GM12801 (cell line): ENCODE results near the gene ABLIM2.

Experiments used
- CTCF ChIP-seq: IDR thresholded peaks from one replicate; pipeline ENCODE4 v1.5.1; 2011; ENCODE audit warnings: control low read depth; ENCODE audit not compliant: insufficient read length; ENCODE audit errors: extremely low read depth

ABLIM2 gene

GRCh38 chr4:8202108-8203051, 43.8 kb upstream of the ABLIM2 start:
- TF ChIP-seq CTCF, result no peak

DNA sequence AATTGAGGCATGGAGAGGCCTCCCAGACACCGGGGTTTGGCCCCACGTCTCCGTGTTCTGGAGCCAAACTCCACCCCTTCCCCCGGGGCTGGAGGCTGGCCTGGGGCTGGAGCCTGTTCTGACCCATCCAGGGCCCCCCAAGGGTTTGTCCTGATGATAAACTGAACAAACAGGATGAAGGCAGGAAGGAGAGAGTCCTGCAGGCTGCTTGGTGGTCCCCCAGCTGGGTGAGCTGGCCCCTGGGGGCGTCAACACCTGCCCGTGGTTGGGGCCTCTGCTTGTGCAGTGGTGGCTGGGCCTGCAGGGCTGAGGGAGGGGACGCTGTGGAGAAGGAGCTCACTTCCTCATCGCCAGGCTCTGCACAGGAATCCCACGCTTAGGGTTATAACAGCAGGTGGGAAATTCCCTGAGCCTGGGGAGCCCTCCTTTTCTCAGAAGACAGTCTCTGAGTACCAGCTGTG, 42.7 kb upstream of the ABLIM2 start:
- TF ChIP-seq CTCF, result no peak

GRCh38 chr4:8200302-8200975, 41.8 kb upstream of the ABLIM2 start:
- TF ChIP-seq CTCF, result no peak

DNA sequence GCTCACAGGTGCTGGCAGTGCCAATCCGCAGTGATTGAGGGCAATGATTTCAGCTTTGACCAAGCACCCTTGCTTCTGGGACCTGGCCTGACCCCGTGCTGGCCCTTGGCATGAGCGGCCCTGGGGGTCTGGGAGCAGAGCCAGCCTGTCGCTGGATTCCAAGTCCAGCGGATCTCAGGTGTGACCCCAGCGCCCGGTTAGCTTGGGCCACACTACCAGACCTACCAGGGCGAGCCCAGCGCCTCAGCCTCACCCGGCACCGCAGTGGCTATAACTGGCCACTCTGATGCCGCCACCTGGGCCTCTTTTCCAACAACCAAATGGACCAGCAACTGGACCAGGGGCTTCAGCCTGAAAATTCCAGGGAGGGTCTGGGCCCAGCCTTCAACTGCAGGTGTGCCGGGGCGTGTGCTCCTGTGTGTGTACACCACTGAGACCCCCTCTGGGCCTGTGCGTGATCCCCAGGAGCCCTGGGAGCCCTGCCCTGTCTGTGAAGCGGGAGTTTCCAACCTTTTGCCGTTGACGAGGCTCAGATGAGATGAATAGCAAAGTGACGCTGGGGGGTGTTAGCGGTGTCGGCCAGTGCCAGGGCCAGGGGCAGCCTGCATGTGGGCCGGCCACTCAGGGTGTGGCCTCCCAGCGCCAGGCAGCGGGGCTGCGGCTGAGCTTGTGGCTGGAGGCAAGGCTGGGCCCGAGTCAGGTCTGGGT, 41.1 kb upstream of the ABLIM2 start:
- no peak for TF ChIP-seq CTCF

DNA sequence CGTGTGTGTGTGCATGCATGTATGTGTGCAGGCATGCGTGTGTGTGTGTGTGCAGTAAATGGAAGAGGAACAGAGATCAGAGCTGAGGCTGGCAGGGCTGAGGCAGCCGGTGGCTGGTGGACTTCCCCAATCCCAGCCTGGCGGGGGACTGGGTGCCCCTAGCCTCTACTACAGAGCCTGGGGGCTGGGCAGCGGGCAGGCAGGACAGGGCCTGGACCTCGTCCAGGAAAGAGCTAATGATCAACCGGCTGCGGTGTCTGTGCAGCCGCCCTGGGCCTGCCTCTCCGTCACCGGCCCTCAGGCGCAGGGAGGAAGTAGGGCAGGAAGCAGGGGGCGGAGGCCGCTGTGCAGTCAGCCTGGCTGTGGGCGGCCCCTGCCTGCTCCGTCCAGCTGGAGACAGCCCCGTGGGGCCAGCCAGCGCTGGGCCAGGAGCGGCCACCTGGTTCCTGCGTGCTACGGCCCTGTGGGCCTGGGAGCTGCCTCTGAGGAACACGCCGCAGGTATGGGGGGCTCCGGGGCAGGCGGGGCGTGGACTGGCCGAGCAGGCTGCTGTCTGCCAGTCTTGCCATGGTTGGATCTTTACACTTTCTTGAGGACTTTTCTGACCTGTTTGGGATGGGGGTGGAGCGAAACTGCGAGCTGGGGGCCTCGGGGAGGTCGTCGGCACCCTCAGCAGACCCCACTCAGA, 40.4 kb upstream of the ABLIM2 start, which contains the start of gene SH3TC1:
Gene SH3TC1, plus strand, starts transcription at position 385 of the 688 bp plus-strand sequence. CDS start 5,905 bp downstream, outside the sequence.
- no peak for TF ChIP-seq CTCF

DNA sequence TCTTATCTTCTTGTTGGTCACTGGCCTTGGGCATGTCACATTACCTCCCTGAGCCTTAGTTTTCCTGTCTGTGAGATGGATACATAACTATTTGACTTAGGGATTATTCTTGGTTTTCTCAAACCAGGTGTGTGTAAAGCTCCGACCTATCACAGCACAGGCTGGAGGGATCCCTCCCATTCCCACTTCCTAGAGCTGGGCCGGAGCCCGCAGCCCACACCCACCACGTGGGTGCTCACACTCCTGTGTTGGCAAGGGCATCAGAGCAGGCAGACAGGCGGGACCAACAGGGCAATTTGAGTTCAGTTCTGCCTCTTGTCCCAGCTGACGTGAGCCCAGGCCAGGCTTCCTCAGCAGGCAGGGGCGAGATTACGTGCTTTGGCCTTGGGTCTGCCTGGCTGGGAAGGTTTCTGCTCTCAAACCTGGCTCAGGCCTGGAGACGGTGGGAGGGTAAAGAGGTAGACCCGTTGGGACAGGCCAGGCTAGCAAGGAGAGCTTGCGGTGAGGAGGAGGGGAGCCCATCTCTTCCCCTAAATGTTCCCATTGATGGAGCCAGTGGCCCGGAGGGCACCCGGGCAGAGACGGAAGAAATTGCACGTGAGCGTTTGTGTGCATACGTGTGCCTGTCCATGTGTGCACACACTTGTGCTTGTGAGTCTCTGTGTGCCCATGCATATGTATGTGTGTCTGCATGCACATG, 39.7 kb upstream of the ABLIM2 start:
- TF ChIP-seq CTCF, result no peak
